IMR-90 (cell line): ENCODE data around the gene SLC22A6.

ENCODE experiments used
- BHLHE40 ChIP-seq: fragments of 150-350 bp; IDR thresholded peaks from 2 replicates; pipeline ENCODE4 v1.6.1; 2016; ENCODE audit warnings: mild to moderate bottlenecking, low read depth, low read length
- CEBPB ChIP-seq: IDR thresholded peaks from 2 replicates; pipeline ENCODE4 v1.6.1; 2012; ENCODE audit warnings: low read depth, low read length, improper control_type of control experiment
- CHD1 ChIP-seq: IDR thresholded peaks from 2 replicates; pipeline ENCODE4 v1.6.1; 2012; ENCODE audit warnings: low read depth, low read length, improper control_type of control experiment
- FOS ChIP-seq: fragments of 150-350 bp; IDR thresholded peaks from 2 replicates; pipeline ENCODE4 v1.6.1; 2016; ENCODE audit warnings: low read depth, low read length
- MAFK ChIP-seq: IDR thresholded peaks from 2 replicates; pipeline ENCODE4 v1.6.1; 2012; ENCODE audit warnings: low read depth, low read length, improper control_type of control experiment
- MAZ ChIP-seq: IDR thresholded peaks from 2 replicates; pipeline ENCODE4 v1.6.1; 2012; ENCODE audit warnings: low read depth, mild to moderate bottlenecking, low read length, improper control_type of control experiment, moderate library complexity, borderline replicate concordance
- MXI1 ChIP-seq: IDR thresholded peaks from 2 replicates; pipeline ENCODE4 v1.6.1; 2012; ENCODE audit warnings: low read depth, mild to moderate bottlenecking, low read length, moderate library complexity, borderline replicate concordance
- POLR2A ChIP-seq: IDR thresholded peaks from 2 replicates; pipeline ENCODE4 v1.6.1; 2012; ENCODE audit warnings: mild to moderate bottlenecking, low read depth, low read length
- RAD21 ChIP-seq: IDR thresholded peaks from 2 replicates; pipeline ENCODE4 v1.6.1; 2012; ENCODE audit warnings: low read length, improper control_type of control experiment
- RCOR1 ChIP-seq: IDR thresholded peaks from 2 replicates; pipeline ENCODE4 v1.6.1; 2012; ENCODE audit warnings: mild to moderate bottlenecking, low read length, improper control_type of control experiment; ENCODE audit not compliant: insufficient replicate concordance
- RFX5 ChIP-seq: IDR thresholded peaks from 2 replicates; pipeline ENCODE4 v1.8.0; 2012; ENCODE audit warnings: low read depth, mild to moderate bottlenecking, low read length, moderate library complexity
- SMC3 ChIP-seq: fragments of 150-350 bp; IDR thresholded peaks from 2 replicates; pipeline ENCODE4 v1.6.1; 2016; ENCODE audit warnings: low read depth, mild to moderate bottlenecking, antibody characterized with exemption, low read length, moderate library complexity
- USF2 ChIP-seq: fragments of 150-350 bp; IDR thresholded peaks from 2 replicates; pipeline ENCODE4 v1.6.1; 2017; ENCODE audit warnings: mild to moderate bottlenecking, antibody characterized with exemption, low read length, low read depth
- TF ChIP-seq, protein P1 (sequence below): conservative IDR thresholded peaks from 2 replicates; pipeline ENCODE4 v1.5.1; 2012; ENCODE audit warnings: mild to moderate bottlenecking, low read depth, low read length, improper control_type of control experiment

DNA sequence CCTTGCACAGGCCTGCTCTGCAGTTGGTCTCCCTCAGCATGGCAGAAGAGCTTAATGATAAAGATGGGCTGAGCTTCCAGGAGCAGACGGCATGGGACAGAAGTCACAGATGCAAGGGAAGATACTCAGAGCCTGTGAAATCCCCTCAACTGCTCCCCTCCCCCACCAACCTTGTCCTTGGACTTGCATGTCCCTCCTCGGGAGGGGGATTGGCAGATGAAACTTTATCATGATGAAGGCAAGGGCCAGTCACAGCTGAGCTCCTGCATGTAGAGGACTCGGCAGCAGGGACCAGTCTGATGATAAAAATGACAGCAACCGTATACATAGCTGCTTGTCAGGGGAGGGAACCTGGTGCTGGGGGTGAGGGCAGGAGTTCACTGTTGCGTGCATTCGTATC is 37.7 kb upstream of the SLC22A6 start:
- TF ChIP-seq, protein P1, sequence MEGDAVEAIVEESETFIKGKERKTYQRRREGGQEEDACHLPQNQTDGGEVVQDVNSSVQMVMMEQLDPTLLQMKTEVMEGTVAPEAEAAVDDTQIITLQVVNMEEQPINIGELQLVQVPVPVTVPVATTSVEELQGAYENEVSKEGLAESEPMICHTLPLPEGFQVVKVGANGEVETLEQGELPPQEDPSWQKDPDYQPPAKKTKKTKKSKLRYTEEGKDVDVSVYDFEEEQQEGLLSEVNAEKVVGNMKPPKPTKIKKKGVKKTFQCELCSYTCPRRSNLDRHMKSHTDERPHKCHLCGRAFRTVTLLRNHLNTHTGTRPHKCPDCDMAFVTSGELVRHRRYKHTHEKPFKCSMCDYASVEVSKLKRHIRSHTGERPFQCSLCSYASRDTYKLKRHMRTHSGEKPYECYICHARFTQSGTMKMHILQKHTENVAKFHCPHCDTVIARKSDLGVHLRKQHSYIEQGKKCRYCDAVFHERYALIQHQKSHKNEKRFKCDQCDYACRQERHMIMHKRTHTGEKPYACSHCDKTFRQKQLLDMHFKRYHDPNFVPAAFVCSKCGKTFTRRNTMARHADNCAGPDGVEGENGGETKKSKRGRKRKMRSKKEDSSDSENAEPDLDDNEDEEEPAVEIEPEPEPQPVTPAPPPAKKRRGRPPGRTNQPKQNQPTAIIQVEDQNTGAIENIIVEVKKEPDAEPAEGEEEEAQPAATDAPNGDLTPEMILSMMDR = no peak
- TF ChIP-seq CEBPB = no peak
- no peak for TF ChIP-seq POLR2A
- no peak for TF ChIP-seq BHLHE40
- TF ChIP-seq MXI1 = no peak
- no peak for TF ChIP-seq USF2
- no peak for TF ChIP-seq RAD21
- TF ChIP-seq RFX5 = no peak
- TF ChIP-seq FOS = no peak
- TF ChIP-seq SMC3 = no peak
- TF ChIP-seq RCOR1 = no peak
- TF ChIP-seq MAFK = no peak
- no peak for TF ChIP-seq MAZ
- TF ChIP-seq CHD1 = no peak
